Left kidney (tissue), 2 donors: Measurements from ENCODE around the gene PRKD1. TPM values are rescaled to one million over a fixed set of nuclear protein-coding genes. Genes with fewer than 3 reads are reported as not detected.
"Not testable (repeated sequence)": the region's sequence is repeated elsewhere in the genome, so short reads cannot be mapped to it uniquely, and the experiment has no call there.

ENCODE experiments used
- DNase-seq: peaks from one replicate; pipeline ENCODE4 v3.0.0-alpha.2; 2013
- polyA plus RNA-seq: library from polyadenylated mRNA; unstranded; fragments of 120-200 nt; gene quantifications from one replicate; pipeline ENCODE4 v1.2.1, GENCODE V29; 2013; ENCODE audit not compliant: insufficient read length

The PRKD1 gene
- polyA plus RNA-seq, 1 donor = 34.7 TPM

GRCh38 chr14:29798811-29799210, 128.8 kb downstream of the PRKD1 start:
- no peak for DNase-seq

DNA sequence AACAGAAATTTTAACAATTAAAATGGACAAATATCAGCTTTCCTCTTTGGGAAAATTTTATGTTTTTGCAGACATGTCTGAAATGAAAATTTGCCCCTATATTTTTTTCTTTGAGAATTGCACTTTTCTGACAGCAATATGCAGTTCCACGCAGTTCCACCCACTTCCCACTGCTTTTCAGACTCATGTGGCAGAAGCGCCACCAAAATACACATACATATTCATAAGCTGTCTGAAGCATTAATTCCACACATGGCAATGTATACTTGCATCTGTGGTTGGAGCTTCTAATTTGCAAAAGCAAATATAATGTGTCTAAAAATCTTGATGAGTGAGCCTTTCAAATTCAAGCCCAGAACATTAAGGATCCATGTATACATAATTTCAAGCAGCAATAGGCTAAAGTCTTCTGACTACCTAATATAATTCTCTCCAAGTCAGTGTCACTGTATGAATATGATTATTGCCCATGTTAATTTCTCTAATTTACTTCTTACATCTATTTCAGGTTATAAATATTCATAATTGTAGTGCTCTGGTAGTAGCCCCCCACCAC, 129.5 kb downstream of the PRKD1 start:
- no peak for DNase-seq

DNA sequence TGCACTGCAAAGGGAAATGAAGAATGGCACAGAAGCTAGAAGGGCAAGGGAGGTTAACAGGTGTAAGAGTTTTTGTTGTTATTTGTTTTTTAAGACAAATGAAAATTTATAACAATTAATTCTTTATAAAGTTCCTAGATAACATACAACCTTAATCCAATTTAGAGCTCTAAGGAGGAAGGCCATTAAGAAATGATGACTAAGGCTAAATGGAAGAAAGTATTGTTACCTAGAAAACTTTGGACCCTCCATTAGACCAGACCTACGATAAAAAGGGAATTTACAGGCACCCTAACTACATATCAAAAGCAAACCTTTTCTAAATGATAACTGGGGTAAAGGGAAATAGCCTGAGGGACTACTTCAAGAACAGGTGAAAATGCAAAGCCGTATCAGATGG, 130.8 kb downstream of the PRKD1 start:
- no peak for DNase-seq

- no peak for DNase-seq
Observed at GRCh38 chr14:29789475-29789874, 138.2 kb downstream of the PRKD1 start.

DNA sequence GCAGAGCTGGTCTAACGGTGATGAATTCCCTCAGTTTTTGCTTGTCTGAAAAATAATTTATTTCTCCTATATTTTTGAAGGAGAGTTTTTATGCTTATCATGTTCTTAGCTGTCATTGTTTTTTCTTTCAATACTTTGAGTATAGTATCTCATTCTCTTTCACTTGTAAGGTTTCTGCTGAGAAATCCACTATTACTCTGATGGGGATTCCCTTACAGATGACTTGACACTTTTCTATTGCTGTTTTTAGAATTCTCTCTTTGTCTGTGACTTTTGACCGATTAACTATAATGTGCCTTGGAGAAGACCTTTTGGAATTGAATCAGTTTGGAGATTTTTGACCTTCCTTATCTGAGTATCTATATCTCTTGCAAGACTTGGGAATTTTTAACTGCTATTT, 139.6 kb downstream of the PRKD1 start:
- no peak for DNase-seq

GRCh38 chr14:29783556-29783955, 144.1 kb downstream of the PRKD1 start:
- DNase-seq = no peak

DNA sequence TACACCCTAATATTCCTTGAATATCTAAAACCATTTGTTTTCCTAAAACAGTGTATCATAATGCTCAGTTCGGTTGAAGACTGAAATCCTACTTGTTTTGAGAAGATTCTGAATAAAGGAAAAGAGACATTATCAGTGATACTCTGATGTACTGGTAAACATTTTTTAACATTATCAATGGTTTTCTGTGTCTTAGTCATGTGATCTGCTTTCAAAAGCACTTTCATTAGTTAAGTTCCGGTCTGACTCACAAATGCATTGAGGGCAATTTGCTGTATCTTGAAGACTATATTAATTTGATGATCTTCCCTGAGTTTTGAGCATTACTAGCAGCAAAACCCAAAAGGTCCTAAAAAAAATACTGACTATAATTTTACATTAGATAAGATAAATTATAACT, 145.6 kb downstream of the PRKD1 start:
- DNase-seq = no peak

- not testable (repeated sequence) for DNase-seq
Observed at GRCh38 chr14:29777142-29777541, 150.5 kb downstream of the PRKD1 start.

DNA sequence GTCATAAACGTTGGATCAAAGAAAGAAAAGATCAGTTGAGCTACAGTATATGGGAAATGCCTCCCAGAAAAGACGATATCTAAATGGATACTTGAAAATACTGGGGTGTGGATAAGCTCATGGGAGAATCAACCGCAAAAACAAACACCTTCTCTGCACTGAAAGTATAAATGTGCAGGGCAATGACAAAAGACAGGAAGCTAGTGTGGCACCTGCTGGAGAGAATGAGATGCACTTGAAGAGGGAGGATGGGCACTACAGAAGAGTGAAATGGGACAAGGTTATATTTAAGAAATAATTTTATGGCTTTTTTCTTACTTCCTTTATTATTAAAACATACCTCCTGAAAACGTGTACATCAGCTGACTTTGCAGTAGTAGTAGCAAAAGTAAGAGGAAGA, 153.7 kb downstream of the PRKD1 start:
- no peak for DNase-seq

DNA sequence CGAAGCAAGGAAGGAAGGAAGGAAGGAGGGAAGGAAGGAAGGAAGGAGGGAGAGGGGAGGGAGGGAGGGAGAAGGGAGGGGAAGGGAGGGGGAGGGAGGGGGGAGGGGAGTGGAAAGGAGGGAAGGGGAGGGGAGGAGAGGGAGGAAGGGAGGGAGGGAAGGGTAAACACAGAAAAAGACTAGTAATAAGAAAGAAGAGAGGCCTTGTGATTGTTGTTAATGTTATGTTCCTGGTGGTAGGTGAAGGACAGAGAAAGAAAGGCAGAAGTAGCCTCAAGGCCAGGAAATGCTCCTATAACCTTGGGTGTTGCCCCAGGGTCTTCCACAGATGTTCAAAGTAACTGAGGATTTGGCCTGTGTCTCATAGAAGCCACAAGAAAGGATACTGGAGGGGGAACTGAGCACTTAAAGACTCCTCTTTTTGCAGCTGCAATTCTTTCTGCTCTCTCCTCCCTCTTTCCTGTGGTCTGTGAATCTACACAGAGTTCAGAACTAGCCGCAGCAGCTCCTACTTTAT, 164.2 kb downstream of the PRKD1 start:
- DNase-seq = no peak

- DNase-seq = no peak
Observed at GRCh38 chr14:29759521-29760340, 167.9 kb downstream of the PRKD1 start.

GRCh38 chr14:29757711-29758233, 169.9 kb downstream of the PRKD1 start:
- DNase-seq = no peak

DNA sequence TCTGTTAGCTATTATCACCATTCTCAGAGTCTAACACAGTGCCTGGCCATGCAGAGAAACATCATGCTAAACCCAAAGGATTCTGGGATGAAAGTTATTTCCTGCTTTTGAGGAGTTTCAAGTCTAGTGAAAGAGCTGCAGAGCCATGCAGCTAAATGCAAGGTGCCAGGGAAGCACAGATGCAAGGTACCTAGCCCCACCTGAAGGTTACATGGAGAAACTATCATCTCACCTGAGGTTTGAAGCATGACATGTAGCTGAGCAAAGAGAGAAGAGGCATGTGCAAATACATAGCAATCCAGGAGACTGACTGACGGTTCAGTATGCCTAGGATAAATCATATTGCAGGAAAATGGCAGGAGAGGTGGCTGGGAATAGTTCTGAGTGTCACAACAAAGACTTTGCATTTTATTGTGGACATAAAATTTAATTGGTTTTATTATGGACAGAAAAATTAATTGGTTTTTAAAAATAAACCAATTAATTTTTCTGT, 170.4 kb downstream of the PRKD1 start:
- DNase-seq = no peak

- DNase-seq = no peak
Observed at GRCh38 chr14:29756019-29756385, 171.6 kb downstream of the PRKD1 start.

- DNase-seq = no peak
Observed at GRCh38 chr14:29755311-29756018, 172.2 kb downstream of the PRKD1 start.

DNA sequence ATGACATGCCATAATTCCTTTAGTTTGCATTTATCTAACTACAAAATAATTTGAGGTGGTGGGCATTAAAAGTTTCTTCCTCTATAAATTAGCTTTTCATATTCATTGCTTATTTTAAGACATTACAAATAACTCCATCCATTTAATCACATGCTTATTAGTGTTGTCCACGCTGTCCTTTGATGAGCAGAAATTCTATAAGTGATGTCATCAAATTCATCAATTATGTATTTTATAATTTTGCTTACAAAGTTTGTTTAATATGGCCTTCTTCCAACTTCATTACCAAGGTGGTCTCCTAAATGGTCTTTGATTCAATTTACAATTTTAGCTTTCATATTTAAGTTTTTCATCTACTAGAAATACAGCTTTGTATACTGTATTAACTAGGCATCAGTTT, 173.5 kb downstream of the PRKD1 start:
- DNase-seq = no peak

DNA sequence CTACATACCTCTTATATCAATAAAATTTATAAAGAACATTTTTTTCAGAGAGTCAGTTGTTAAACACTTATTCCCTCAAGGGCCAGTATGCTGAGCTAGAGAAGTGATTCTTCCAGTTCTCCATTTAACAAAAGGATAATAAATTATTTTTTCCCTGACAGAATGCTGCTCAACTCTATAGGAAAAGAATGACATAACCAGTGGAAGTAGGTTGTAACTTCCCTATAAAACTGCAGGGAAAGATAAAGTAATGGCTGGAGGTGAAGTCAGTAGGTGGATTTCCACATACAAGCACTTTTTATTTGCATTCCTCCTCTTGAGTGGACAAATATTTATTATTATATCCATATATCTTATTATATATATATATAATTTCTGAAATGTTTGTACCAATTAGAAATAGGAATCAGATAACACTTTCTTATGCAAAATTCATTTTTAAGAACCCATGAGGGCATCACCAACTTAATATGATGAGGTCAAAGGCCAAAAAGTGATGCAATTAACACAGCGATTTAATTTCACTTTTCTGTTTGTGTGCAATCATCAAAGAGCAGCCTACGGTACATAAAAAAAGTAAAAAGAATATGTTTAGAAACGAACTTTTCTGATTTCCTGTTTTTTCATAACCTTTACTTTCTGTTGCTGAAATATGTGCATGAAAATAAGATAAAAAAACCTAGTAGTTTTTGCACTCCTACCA, 175.3 kb downstream of the PRKD1 start:
- DNase-seq = no peak

- DNase-seq = no peak
Observed at GRCh38 chr14:29749829-29750228, 177.8 kb downstream of the PRKD1 start.

DNA sequence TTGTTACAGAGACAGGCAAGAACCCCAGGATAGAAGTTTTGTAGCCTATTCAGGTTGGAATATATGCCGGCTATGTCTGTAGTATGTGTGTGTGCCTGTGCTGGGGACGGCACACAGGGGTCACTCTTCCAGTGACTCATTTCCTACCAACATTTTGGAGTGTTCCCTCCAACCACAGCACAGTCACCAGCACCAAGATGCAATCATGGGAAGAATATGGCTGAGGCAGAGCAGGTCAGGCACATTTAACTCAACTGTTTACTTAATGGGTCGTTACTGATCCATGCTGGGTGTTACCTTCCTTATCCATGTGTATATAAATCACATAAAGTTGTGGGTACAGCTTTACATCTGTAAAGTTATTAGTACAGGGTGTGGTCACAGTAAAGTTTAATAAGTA, 178.3 kb downstream of the PRKD1 start:
- no peak for DNase-seq

DNA sequence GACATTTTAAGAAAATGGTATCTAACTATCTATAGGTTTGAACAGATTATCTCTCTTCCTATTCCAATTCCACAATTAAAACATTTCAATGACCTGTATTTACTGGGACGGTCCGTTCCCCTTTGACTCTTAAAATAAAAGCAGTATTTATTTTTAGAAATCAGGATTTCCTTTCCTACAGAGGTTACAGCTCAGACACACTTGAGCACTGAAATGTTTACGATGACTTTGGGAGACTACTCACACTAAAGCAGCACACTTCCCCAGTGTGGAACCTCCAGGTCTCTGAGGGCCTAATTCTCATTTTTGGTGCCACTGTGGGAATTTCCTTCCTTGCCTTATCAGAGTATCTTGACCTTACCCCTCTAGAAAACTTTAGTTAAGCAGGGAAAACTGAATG, 181.8 kb downstream of the PRKD1 start:
- no peak for DNase-seq

GRCh38 chr14:29743531-29743930, 184.1 kb downstream of the PRKD1 start:
- no peak for DNase-seq

DNA sequence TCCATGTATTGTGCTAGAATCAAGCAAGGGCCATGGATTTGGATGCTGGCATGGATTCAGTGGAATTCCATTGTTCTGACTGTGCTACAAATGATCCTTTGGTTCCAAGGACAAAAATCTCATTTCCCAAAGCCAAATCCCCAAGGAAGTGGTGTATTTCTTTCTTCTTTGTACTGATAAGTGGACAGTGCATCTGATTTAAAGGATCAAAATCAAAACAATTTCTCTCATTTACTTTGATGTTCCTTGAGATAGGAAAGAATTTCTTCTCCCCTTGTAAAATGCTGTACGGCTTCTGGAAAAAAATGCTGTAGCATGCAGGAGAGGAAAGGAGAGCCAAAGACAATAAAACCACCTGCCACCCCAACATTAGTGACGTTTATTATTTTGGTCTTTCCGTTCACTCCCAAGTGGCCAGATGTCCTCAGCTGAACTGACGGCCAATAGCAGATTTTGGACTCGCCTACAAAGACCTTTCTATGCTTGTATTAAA, 185.7 kb downstream of the PRKD1 start:
- DNase-seq = no peak
